ENCODE data around the gene MAEA. TPM values are rescaled to one million over a fixed set of nuclear protein-coding genes. Genes with fewer than 3 reads are reported as not detected.

The MAEA gene
- total and polyA plus RNA-seq, 10 of the 15 experiments (the other 5 are each of a cell fraction or from before 2014, with no cell fraction given) = 3.6 to 67.1 (median 54.6) TPM

DNA sequence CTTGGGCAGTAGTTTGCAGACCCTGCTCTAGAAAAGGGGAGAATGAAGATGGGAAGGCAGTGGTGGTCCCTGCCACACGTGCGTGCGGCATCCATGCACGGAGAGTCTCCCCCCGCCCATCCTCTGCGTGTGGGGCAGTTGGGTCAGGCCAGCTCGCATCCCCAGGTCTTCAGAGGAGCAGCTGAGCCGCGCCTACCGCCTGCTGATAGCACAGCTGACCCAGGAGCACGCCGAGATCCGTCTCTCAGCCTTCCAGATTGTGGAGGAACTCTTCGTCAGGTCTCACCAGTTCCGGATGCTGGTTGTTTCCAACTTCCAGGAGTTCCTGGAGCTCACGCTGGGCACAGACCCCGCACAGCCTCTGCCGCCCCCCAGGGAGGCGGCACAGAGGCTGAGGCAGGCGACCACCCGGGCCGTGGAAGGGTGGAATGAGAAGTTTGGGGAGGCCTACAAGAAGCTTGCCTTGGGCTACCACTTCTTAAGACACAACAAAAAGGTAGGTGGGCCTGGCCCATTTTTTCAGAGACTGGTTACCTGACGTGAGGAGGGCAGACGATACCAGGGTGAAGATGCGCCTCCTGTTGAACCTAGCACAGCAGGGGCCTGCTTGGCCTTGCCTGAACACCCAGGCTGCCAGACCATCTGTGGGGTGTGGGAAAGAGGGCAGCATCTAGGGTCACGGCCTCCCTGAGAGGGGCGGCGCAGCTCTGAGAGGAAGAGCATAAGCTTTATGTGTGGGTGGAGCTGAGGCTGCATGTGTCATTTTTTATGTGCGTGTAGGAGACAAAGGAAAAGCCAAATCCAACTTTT, 59.9 kb downstream of the MAEA start:
- Histone ChIP-seq H2AFZ (ENCODE audit: control insufficient read depth, low read depth, low read length) (no peak overlapping the region), H3K27me3 (replicated peaks in 1 of 2; ENCODE audit: control insufficient read depth in 2 of 2, insufficient read depth in 2 of 2, low read length in 1 of 2) (no peaks in the 10 kb centered on the region), H3K9me3 (replicated peaks; ENCODE audit: control insufficient read depth, insufficient read depth, low read length) (no peaks in the 10 kb centered on the region), H3K4me2 (ENCODE audit: control insufficient read depth, insufficient read depth) (no peak overlapping the region), H4K20me1 (ENCODE audit: control insufficient read depth, insufficient read depth) (no peaks in the 10 kb centered on the region), H3K36me3 (ENCODE audit: control insufficient read depth in 2 of 2, insufficient read depth in 2 of 2, low read length in 1 of 2) (no peaks in the 10 kb centered on the region; a peak in 2 of 4 replicates), H3K79me2 (ENCODE audit: control insufficient read depth, insufficient read depth, low read length) (peaks cover 16% of the 10 kb centered on the region), H3K4me1 (ENCODE audit: control insufficient read depth, insufficient read depth, low read length) (peaks cover 10% of the 10 kb centered on the region), H3K27ac (ENCODE audit: control insufficient read depth, insufficient read depth) (no peak overlapping the region), H3K4me3 (no peak overlapping the region), H3K9ac (ENCODE audit: control insufficient read depth, insufficient read depth, low read length) (no peak overlapping the region)
- WGBS (ENCODE audit: insufficient coverage, insufficient replicate concordance, low lambda C conversion rate, missing lambda C conversion rate) = 94% methylated on average over 28 of the region's 29 CpGs
- intact Hi-C loops (cut with micrococcal nuclease; ENCODE audit: unreplicated experiment) (loop anchor here (5.0 kb wide), 3 partner anchors 62 to 427 kb away; partner anchors contain the start of gene MAEA), in situ Hi-C loops (cut with MboI) (loop anchor here (5.0 kb wide), 4 partner anchors 57 to 342 kb away; no protein-coding TSS in a partner anchor)
- ChIA-PET CTCF (interaction anchor here (5.3 kb wide), 1 partner anchor 218 kb away, joined by 48 read pairs; no protein-coding TSS in a partner anchor), SMC1A (ENCODE audit: uncharacterized antibody, unreplicated experiment) (interaction anchor here (2.3 kb wide), 1 partner anchor 218 kb away, joined by 12 read pairs; no protein-coding TSS in a partner anchor), RAD21 (ENCODE audit: unreplicated experiment) (interaction anchor here (1.7 to 1.8 kb wide), 2 partner anchors 102 to 219 kb away, joined by 6 to 10 read pairs; no protein-coding TSS in a partner anchor), POLR2A (no interaction called here)
- FAIRE-seq (no peak), DNase-seq (ENCODE audit: low read depth, low spot score) (no peak), ATAC-seq (no peak)
- BruUV-seq (replicated peaks) = no TSS peak
- TF ChIP-seq, protein P1, sequence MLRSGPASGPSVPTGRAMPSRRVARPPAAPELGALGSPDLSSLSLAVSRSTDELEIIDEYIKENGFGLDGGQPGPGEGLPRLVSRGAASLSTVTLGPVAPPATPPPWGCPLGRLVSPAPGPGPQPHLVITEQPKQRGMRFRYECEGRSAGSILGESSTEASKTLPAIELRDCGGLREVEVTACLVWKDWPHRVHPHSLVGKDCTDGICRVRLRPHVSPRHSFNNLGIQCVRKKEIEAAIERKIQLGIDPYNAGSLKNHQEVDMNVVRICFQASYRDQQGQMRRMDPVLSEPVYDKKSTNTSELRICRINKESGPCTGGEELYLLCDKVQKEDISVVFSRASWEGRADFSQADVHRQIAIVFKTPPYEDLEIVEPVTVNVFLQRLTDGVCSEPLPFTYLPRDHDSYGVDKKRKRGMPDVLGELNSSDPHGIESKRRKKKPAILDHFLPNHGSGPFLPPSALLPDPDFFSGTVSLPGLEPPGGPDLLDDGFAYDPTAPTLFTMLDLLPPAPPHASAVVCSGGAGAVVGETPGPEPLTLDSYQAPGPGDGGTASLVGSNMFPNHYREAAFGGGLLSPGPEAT (IDR thresholded peaks at IDR 0.05; ENCODE audit: low read depth) = no peak
- TF ChIP-seq POLR2AphosphoS2 (IDR thresholded peaks at IDR 0.05; ENCODE audit: low read depth, low read length) (no peak), CREB1 (IDR thresholded peaks at IDR 0.05; ENCODE audit: low read depth) (no peak), WRNIP1 (IDR thresholded peaks at IDR 0.05; ENCODE audit: borderline replicate concordance, low read depth, low read length) (no peak)

Measured in GM12878 (cell line).